ENCODE measurements around the gene REXO4. TPM values are rescaled to one million over a fixed set of nuclear protein-coding genes. Genes with fewer than 3 reads are reported as not detected.

The REXO4 gene
- total and polyA plus RNA-seq, 2 of the 13 experiments (the other 11 are each of a cell fraction or from before 2014, with no cell fraction given) = 18.5 to 30.4 TPM

- TF ChIP-seq ZNF552 (CRISPR knock-in tag; IDR thresholded peaks at IDR 0.05; ENCODE audit: borderline replicate concordance) (no peak), RNF2 (conservative IDR thresholded peaks at IDR 0.05; ENCODE audit: low read depth) (no peak), CENPBD1 (CRISPR knock-in tag; IDR thresholded peaks at IDR 0.05; ENCODE audit: borderline replicate concordance, low read depth) (no peak), CHD2 (IDR thresholded peaks at IDR 0.05; ENCODE audit: low read depth, low read length) (no peak), ZNF331 (CRISPR knock-in tag; IDR thresholded peaks at IDR 0.05) (0 out of 2 replicates have a peak, but pooled peaks have one; percentile 15), JUND (CRISPR knock-in tag; IDR thresholded peaks at IDR 0.05) (0 out of 2 replicates have a peak, but pooled peaks have one; percentile 9), GTF3A (CRISPR knock-in tag; conservative IDR thresholded peaks at IDR 0.05) (no peak), ZBTB7B (CRISPR knock-in tag; IDR thresholded peaks at IDR 0.05) (0 out of 2 replicates have a peak, but pooled peaks have one; percentile 65), NKX3-1 (CRISPR knock-in tag; IDR thresholded peaks at IDR 0.05) (0 out of 2 replicates have a peak, but pooled peaks have one; percentile 17), PAXIP1 (CRISPR knock-in tag; conservative IDR thresholded peaks at IDR 0.05) (0 out of 2 replicates have a peak, but pooled peaks have one; percentile 10), ZBTB7A (CRISPR knock-in tag; IDR thresholded peaks at IDR 0.05) (0 out of 2 replicates have a peak, but pooled peaks have one; percentile 51), SALL1 (CRISPR knock-in tag; IDR thresholded peaks at IDR 0.05) (0 out of 2 replicates have a peak, but pooled peaks have one; percentile 1), ZNF543 (CRISPR knock-in tag; IDR thresholded peaks at IDR 0.05) (peak; percentile 69; the same call in 1 of the 2 replicates), ZNF121 (CRISPR knock-in tag; IDR thresholded peaks at IDR 0.05) (peak; percentile 30; the same call in 1 of the 2 replicates), ZNF550 (CRISPR knock-in tag; IDR thresholded peaks at IDR 0.05; ENCODE audit: borderline replicate concordance) (no peak), TMF1 (CRISPR knock-in tag; IDR thresholded peaks at IDR 0.05; ENCODE audit: low read depth) (no peak), ZFYVE20 (CRISPR knock-in tag; IDR thresholded peaks at IDR 0.05; ENCODE audit: borderline replicate concordance, low read depth) (no peak), PHB2 (IDR thresholded peaks at IDR 0.05; ENCODE audit: partially characterized antibody) (no peak)
- TF ChIP-seq, protein P1, sequence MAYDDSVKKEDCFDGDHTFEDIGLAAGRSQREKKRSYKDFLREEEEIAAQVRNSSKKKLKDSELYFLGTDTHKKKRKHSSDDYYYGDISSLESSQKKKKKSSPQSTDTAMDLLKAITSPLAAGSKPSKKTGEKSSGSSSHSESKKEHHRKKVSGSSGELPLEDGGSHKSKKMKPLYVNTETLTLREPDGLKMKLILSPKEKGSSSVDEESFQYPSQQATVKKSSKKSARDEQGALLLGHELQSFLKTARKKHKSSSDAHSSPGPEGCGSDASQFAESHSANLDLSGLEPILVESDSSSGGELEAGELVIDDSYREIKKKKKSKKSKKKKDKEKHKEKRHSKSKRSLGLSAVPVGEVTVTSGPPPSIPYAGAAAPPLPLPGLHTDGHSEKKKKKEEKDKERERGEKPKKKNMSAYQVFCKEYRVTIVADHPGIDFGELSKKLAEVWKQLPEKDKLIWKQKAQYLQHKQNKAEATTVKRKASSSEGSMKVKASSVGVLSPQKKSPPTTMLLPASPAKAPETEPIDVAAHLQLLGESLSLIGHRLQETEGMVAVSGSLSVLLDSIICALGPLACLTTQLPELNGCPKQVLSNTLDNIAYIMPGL (CRISPR knock-in tag; IDR thresholded peaks at IDR 0.05; ENCODE audit: borderline replicate concordance in 1 of 2, low read depth in 1 of 2) = 0 out of 4 replicates have a peak, but pooled peaks of 1 of the 2 experiments have one; percentile 20
Measured at GRCh38 chr9:133421615-133422542, 4.1 kb upstream of the REXO4 start, which contains the start of gene ADAMTS13 (continued).
